ENCODE results near the gene BTN1A1.
"Not testable (repeated sequence)": the region's sequence is repeated elsewhere in the genome, so short reads cannot be mapped to it uniquely, and the experiment has no call there.

DNA sequence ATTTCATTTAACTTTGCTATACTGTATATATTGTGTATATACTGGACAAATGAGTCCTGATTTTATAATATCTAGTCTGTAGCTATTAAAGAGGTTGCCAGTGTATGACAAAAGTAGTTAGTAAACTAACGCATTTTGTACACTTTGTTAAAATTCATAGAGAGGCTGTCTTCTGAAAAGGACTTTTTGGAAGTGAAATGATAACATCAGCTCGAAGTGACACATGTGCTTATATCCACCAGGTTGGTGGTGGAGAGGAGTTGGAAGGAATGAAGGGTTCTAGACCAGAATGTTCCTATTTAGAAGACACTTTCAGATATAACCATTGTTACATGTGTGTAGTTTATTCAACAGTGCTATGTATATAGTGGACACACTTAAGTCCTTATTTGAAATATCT is 24.2 kb downstream of the BTN1A1 start:
- TF ChIP-seq, protein P1, sequence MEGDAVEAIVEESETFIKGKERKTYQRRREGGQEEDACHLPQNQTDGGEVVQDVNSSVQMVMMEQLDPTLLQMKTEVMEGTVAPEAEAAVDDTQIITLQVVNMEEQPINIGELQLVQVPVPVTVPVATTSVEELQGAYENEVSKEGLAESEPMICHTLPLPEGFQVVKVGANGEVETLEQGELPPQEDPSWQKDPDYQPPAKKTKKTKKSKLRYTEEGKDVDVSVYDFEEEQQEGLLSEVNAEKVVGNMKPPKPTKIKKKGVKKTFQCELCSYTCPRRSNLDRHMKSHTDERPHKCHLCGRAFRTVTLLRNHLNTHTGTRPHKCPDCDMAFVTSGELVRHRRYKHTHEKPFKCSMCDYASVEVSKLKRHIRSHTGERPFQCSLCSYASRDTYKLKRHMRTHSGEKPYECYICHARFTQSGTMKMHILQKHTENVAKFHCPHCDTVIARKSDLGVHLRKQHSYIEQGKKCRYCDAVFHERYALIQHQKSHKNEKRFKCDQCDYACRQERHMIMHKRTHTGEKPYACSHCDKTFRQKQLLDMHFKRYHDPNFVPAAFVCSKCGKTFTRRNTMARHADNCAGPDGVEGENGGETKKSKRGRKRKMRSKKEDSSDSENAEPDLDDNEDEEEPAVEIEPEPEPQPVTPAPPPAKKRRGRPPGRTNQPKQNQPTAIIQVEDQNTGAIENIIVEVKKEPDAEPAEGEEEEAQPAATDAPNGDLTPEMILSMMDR (IDR thresholded peaks at IDR 0.05) = not testable (repeated sequence)
- TF ChIP-seq POLR2A (IDR thresholded peaks at IDR 0.05) = not testable (repeated sequence)

Measured in right lobe of liver (tissue), 4 donors.